Tibial artery (tissue), 4 donors: ENCODE measurements around the gene EDRF1.

Experiments used
- DNase-seq, 2 donors: peaks; one replicate each; pipeline ENCODE4 v3.0.0-alpha.2; 2019
- H3K27ac ChIP-seq, 2 donors: fragments of 200-600 bp; sonication (generic) in 1 of 2; 1 replicate in 1 of 2; 2 replicates in 1 of 2; pipeline ENCODE4 v1.5.1; 2018 to 2019; ENCODE audit warnings: mild to moderate bottlenecking in 1 of 2
- H3K27me3 ChIP-seq, 2 donors: fragments of 200-600 bp; sonication (generic) in 1 of 2; one replicate each; pipeline versions ENCODE4 v1.5.1 to v1.6.0; 2016 to 2019
- H3K36me3 ChIP-seq, 3 donors: fragments of 200-600 bp; sonication (generic) in 2 of 3; one replicate each; pipeline ENCODE4 v1.5.1; 2016 to 2019; ENCODE audit warnings: mild to moderate bottlenecking in 2 of 3
- H3K4me1 ChIP-seq, 4 donors: fragments of 200-600 bp; sonication (generic) in 2 of 4; 1 replicate in 3 of 4; 2 replicates in 1 of 4; pipeline ENCODE4 v1.5.1; 2016 to 2019
- H3K4me3 ChIP-seq, 2 donors: fragments of 200-600 bp; sonication (generic) in 1 of 2; 1 replicate in 1 of 2; 2 replicates in 1 of 2; pipeline ENCODE4 v1.5.1; 2018 to 2019; ENCODE audit warnings: mild to moderate bottlenecking in 2 of 2
- H3K9me3 ChIP-seq, 3 donors: fragments of 200-600 bp; sonication (generic) in 1 of 3; one replicate each; pipeline ENCODE4 v1.5.1; 2016 to 2019
- intact Hi-C: fragments of 100-400 bp; cut with DNase I; formaldehyde crosslinking; loops from one replicate; pipeline ENCODE4 v1.15.0; 2023; ENCODE audit warnings: low total_unique reads
- TF ChIP-seq, protein P1 (sequence below), 2 experiments: fragments of 200-600 bp in 1 of 2; fragments of 450-650 bp in 1 of 2; IDR thresholded peaks; one replicate each; pipeline ENCODE4 v1.5.1; 2017 to 2019; ENCODE audit warnings: antibody characterized with exemption in 2 of 2, mild to moderate bottlenecking in 1 of 2, moderate library complexity in 1 of 2

Gene EDRF1

DNA sequence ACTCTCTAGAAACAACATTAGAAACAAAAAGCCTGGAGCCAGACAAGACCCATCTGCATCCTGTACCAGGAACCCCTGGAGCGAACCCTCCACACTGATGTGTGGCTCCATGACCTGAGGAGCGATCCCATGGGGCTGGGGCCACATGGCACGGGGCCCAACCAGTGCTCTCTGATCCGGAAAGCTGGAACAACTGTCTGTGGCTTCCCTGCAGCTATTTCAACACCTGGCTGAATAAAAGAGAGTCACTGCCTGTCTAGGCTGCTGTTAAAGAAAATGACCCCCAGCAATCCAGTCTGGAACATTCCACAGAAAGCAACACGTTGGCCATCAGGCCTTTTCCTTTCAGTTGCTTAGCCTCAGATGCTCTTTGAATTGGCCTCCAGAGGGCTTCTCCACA lies 82.6 kb downstream of the EDRF1 start:
- no peak overlapping the region for H3K27ac ChIP-seq
- peaks cover 31 to 89% (median 45%) of the 10 kb centered on the region in 3 donors for H3K36me3 ChIP-seq
- TF ChIP-seq, protein P1, sequence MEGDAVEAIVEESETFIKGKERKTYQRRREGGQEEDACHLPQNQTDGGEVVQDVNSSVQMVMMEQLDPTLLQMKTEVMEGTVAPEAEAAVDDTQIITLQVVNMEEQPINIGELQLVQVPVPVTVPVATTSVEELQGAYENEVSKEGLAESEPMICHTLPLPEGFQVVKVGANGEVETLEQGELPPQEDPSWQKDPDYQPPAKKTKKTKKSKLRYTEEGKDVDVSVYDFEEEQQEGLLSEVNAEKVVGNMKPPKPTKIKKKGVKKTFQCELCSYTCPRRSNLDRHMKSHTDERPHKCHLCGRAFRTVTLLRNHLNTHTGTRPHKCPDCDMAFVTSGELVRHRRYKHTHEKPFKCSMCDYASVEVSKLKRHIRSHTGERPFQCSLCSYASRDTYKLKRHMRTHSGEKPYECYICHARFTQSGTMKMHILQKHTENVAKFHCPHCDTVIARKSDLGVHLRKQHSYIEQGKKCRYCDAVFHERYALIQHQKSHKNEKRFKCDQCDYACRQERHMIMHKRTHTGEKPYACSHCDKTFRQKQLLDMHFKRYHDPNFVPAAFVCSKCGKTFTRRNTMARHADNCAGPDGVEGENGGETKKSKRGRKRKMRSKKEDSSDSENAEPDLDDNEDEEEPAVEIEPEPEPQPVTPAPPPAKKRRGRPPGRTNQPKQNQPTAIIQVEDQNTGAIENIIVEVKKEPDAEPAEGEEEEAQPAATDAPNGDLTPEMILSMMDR (IDR thresholded peaks at IDR 0.05) = no peak
- H3K9me3 ChIP-seq = no peaks in the 10 kb centered on the region
- no peaks in the 10 kb centered on the region for H3K4me1 ChIP-seq
- intact Hi-C loops = no loop called here
- DNase-seq = no peak
- no peak overlapping the region for H3K4me3 ChIP-seq
- H3K27me3 ChIP-seq = no peaks in the 10 kb centered on the region

DNA sequence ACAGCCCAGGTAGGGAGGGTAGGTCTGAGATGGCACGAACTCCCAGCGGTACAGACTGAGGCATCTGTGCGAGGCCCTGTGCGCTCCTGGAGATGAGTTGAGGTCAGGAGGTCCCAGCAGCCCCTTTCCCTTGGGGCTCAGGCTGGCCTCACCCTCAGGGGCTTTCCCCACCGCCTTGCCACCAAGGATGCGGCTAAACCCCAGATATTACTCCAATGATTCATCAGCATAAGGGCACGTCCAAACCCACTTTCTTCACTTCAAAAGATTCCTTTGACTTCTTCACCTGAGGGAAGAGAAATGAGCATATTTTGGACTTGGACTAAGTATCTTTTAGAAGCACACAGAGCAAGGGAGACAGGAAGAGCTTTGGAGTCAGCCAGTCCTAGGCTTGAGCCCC lies 83.2 kb downstream of the EDRF1 start:
- H3K27ac ChIP-seq = no peak overlapping the region
- no peaks in the 10 kb centered on the region for H3K27me3 ChIP-seq
- H3K36me3 ChIP-seq = peaks cover 31 to 89% (median 45%) of the 10 kb centered on the region in 3 donors
- H3K4me1 ChIP-seq = no peaks in the 10 kb centered on the region
- TF ChIP-seq, protein P1 (IDR thresholded peaks at IDR 0.05) = no peak
- intact Hi-C loops = no loop called here
- no peak overlapping the region for H3K4me3 ChIP-seq
- no peaks in the 10 kb centered on the region for H3K9me3 ChIP-seq
- DNase-seq = no peak

GRCh38 chr10:125808047-125808446 lies 88.5 kb downstream of the EDRF1 start:
- TF ChIP-seq, protein P1 (IDR thresholded peaks at IDR 0.05) = no peak
- no peaks in the 10 kb centered on the region for H3K9me3 ChIP-seq
- intact Hi-C loops = no loop called here
- no peak overlapping the region for H3K27ac ChIP-seq
- DNase-seq = no peak
- peaks cover 51 to 79% (median 58%) of the 10 kb centered on the region in 3 donors for H3K36me3 ChIP-seq
- H3K4me3 ChIP-seq = no peak overlapping the region
- H3K27me3 ChIP-seq = no peaks in the 10 kb centered on the region
- H3K4me1 ChIP-seq = no peaks in the 10 kb centered on the region

- Histone ChIP-seq H3K4me1 (no peaks in the 10 kb centered on the region), H3K4me3 (no peak overlapping the region), H3K36me3 (peaks cover 44 to 77% (median 60%) of the 10 kb centered on the region in 3 donors), H3K9me3 (no peaks in the 10 kb centered on the region), H3K27me3 (no peaks in the 10 kb centered on the region), H3K27ac (no peak overlapping the region)
- no peak for DNase-seq
- TF ChIP-seq, protein P1 (IDR thresholded peaks at IDR 0.05) = no peak
- intact Hi-C loops = no loop called here
Observed at GRCh38 chr10:125811251-125811650, 91.7 kb downstream of the EDRF1 start.

DNA sequence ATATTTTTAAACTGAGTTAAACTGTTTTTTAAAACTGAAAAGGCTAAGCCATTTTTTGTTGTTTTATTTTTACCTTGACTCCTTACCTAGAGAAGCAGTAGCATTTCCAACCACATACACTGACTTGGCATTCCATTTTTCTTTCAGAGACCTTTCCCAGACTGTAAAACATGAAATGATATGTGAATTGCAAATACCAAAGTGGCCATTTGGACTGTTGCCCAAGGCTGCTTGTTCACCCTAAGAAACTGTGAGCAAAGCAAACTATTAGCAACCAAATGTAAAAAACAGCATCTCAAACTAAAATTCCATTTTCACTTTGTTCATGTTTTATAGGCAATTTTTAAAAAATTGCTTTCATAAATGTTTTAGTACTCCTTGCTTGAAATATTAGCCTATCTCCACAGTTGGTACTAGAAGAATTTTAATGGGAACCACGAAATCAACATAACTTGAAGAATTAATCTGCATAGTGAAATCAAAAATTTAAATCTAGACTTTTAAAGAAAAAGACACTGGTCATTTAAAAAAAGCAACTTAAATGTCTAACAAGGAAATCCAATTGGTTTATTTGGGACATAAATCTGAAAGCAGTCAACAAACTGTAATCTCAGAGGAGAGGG lies 92.7 kb downstream of the EDRF1 start:
- Histone ChIP-seq H3K36me3 (peaks cover 38 to 67% (median 50%) of the 10 kb centered on the region in 3 donors), H3K4me1 (no peaks in the 10 kb centered on the region), H3K27me3 (no peaks in the 10 kb centered on the region), H3K27ac (no peak overlapping the region), H3K9me3 (no peaks in the 10 kb centered on the region), H3K4me3 (no peak overlapping the region)
- no peak for DNase-seq
- TF ChIP-seq, protein P1 (IDR thresholded peaks at IDR 0.05) = no peak
- intact Hi-C loops = no loop called here
